ENCODE measurements around the gene ANKRD53. TPM values are rescaled to one million over a fixed set of nuclear protein-coding genes. Genes with fewer than 3 reads are reported as not detected.

The ANKRD53 gene
- total RNA-seq, 1 experiment from 2014 or later: not detected

- peak; percentile 89 for ATAC-seq
- TF ChIP-seq CTCF (IDR thresholded peaks at IDR 0.05 in 2 of 3, conservative IDR thresholded peaks at IDR 0.05 in 1 of 3; ENCODE audit: borderline replicate concordance in 1 of 3, insufficient read depth in 1 of 3, low read depth in 2 of 3, low read length in 2 of 3): peak; percentile 84 to 90 (median 88)
- no peak for TF ChIP-seq FOSL1 (IDR thresholded peaks at IDR 0.05; ENCODE audit: low read depth)
- peak; percentile 35; the same call in 1 of the 2 replicates for TF ChIP-seq ZFX (IDR thresholded peaks at IDR 0.05)
- TF ChIP-seq MAX (IDR thresholded peaks at IDR 0.05): peak; percentile 81
- TF ChIP-seq POLR2AphosphoS5 (IDR thresholded peaks at IDR 0.05; ENCODE audit: low read depth, low read length): peak; percentile 66
- peak; percentile 41; the same call in 1 of the 2 replicates for TF ChIP-seq RAD21 (IDR thresholded peaks at IDR 0.05; ENCODE audit: low read depth)
- Histone ChIP-seq H3K4me3 (replicated peaks in 1 of 2; ENCODE audit: low read depth in 1 of 2, low read length in 2 of 2) (peak overlapping the region; percentile 58 to 59), H3K4me1 (ENCODE audit: control insufficient read depth in 1 of 2, insufficient read depth in 2 of 2, low read length in 2 of 2) (peaks cover 16 to 34% of the 10 kb centered on the region in 2 experiments), H3K79me2 (ENCODE audit: insufficient read depth, low read length) (no peaks in the 10 kb centered on the region; the same call in 1 of the 2 replicates), H2AFZ (ENCODE audit: low read depth, low read length, poor library complexity, severe bottlenecking) (peak overlapping the region; percentile 80), H3K27me3 (ENCODE audit: insufficient read depth, low read length) (no peaks in the 10 kb centered on the region), H3K4me2 (ENCODE audit: low read length) (peak overlapping the region; percentile 75), H4K20me1 (ENCODE audit: insufficient read depth) (no peaks in the 10 kb centered on the region), H3K9me3 (ENCODE audit: control insufficient read depth in 1 of 2, insufficient read depth in 1 of 2, low read depth in 1 of 2, low read length in 2 of 2) (no peaks in the 10 kb centered on the region), H3K9ac (ENCODE audit: low read length) (peak overlapping the region; percentile 63), H3K9me2 (ENCODE audit: insufficient read depth) (no peaks in the 10 kb centered on the region), H3K36me3 (ENCODE audit: control insufficient read depth in 1 of 2, insufficient read depth in 2 of 2, low read length in 2 of 2) (no peaks in the 10 kb centered on the region), H3K27ac (ENCODE audit: low read depth, low read length) (peak overlapping the region; percentile 7; the same call in 1 of the 2 replicates)
- DNase-seq (ENCODE audit: low read depth, low spot score): peak; percentile 71
- CTCF ChIA-PET: interaction anchor here (0.6 to 3.9 kb wide), 31 partner anchors 8 to 655 kb away, joined by 3 to 79 read pairs (median 5); partner anchors contain the start of genes ATP6V1B1, FIGLA, PAIP2B and SNRPG
- BruUV-seq (replicated peaks): no TSS peak
- POLR2A ChIA-PET: interaction anchor here (1.1 to 1.6 kb wide), 2 partner anchors 92 to 143 kb away, joined by 3 read pairs; no protein-coding TSS in a partner anchor
- RAD21 ChIA-PET (ENCODE audit: low non-redundant PET in 1 of 2, low total read pairs in 2 of 2, uncharacterized antibody in 2 of 2, unreplicated experiment in 2 of 2): interaction anchor here (0.9 to 1.9 kb wide), 5 partner anchors 73 to 645 kb away, joined by 3 to 8 read pairs (median 4); no protein-coding TSS in a partner anchor
- intact Hi-C loops (cut with micrococcal nuclease): loop anchor here (1.0 to 10.0 kb wide), 3 partner anchors 77 to 644 kb away; partner anchors contain the start of gene FAM136A
These were observed 30.0 kb upstream of the ANKRD53 start for GRCh38 chr2:70948337-70949003.

All from HCT116 (cell line).